ENCODE measurements around the gene THAP9. TPM values are rescaled to one million over a fixed set of nuclear protein-coding genes. Genes with fewer than 3 reads are reported as not detected.
A peak's percentile ranks its signal among the peaks of the same experiment; 100 is the strongest.
"Not testable (repeated sequence)": the region's sequence is repeated elsewhere in the genome, so short reads cannot be mapped to it uniquely, and the experiment has no call there.

The THAP9 gene
- total and polyA plus RNA-seq, 9 donors: 5.4 to 12.8 (median 6.4) TPM

DNA sequence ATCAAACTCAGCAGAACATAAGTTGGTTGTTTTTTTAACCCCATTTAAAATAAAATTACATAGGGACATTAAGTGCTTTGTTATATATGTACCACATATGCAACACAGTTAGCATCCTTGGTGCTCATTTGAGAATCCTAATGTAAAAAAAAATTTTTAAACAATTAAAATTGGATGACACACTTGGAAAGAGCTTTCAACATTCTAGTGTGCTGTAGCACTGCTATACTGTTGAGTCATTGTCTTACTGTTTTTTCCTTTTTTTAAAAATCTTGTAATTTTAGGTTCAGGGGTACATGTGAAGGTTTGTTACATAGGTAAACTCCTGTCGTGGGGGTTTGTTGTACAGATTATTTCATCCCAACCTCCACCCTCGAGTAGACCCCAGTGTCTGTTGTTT lies 12.8 kb downstream of the THAP9 start:
- Histone ChIP-seq H3K27ac (ENCODE audit: low read length) (no peak overlapping the region), H3K4me1 (ENCODE audit: control insufficient read depth, insufficient read depth, low read length) (no peaks in the 10 kb centered on the region), H3K4me3 (ENCODE audit: low read length) (no peak overlapping the region), H3K36me3 (ENCODE audit: control insufficient read depth, insufficient read depth, low read length) (peaks cover 16% of the 10 kb centered on the region), H3K27me3 (ENCODE audit: control insufficient read depth, insufficient read depth, low read length) (no peaks in the 10 kb centered on the region), H3K9me3 (replicated peaks; ENCODE audit: control insufficient read depth, low read depth, low read length) (no peaks in the 10 kb centered on the region)
- WGBS (ENCODE audit: insufficient coverage): no CpG with 5 or more reads among the region's 2 CpGs
- no peak for DNase-seq

DNA sequence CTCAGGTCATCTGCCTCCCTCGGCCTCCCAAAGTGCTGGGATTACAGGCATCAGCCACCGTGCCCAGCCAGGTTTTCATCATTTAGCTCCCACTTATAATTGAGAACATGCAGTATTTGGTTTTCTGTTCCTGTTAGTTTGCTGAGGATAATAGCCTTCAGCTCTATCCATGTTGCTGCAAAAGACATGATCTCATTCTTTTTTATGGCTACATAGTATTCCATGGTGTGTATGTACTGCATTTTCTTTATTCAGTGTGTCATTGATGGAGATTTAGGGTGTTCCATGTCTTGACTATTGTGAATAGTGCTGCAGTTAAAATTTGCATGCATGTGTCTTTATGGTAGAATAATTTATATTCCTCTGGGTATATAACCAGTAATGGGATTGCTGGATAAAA lies 13.4 kb downstream of the THAP9 start:
- not testable (repeated sequence) for H3K9me3 ChIP-seq (replicated peaks; ENCODE audit: control insufficient read depth, low read depth, low read length); H3K4me3 ChIP-seq (ENCODE audit: low read length); H3K27me3 ChIP-seq (ENCODE audit: control insufficient read depth, insufficient read depth, low read length); H3K4me1 ChIP-seq (ENCODE audit: control insufficient read depth, insufficient read depth, low read length); DNase-seq; H3K27ac ChIP-seq (ENCODE audit: low read length)
- H3K36me3 ChIP-seq (ENCODE audit: control insufficient read depth, insufficient read depth, low read length): peaks cover 10% of the 10 kb centered on the region
- no CpG with 5 or more reads among the region's 2 CpGs for WGBS (ENCODE audit: insufficient coverage)

- Histone ChIP-seq H3K9me3 (replicated peaks; ENCODE audit: control insufficient read depth, low read depth, low read length) (no peaks in the 10 kb centered on the region), H3K4me1 (ENCODE audit: control insufficient read depth, insufficient read depth, low read length) (no peaks in the 10 kb centered on the region), H3K27me3 (ENCODE audit: control insufficient read depth, insufficient read depth, low read length) (no peaks in the 10 kb centered on the region), H3K4me3 (ENCODE audit: low read length) (no peak overlapping the region), H3K36me3 (ENCODE audit: control insufficient read depth, insufficient read depth, low read length) (peaks cover 6% of the 10 kb centered on the region), H3K27ac (ENCODE audit: low read length) (no peak overlapping the region)
- WGBS (ENCODE audit: insufficient coverage): 89% methylated on average over 6 of the region's 7 CpGs
- no peak for DNase-seq
Observed at GRCh38 chr4:82918091-82918490, 17.6 kb downstream of the THAP9 start.

DNA sequence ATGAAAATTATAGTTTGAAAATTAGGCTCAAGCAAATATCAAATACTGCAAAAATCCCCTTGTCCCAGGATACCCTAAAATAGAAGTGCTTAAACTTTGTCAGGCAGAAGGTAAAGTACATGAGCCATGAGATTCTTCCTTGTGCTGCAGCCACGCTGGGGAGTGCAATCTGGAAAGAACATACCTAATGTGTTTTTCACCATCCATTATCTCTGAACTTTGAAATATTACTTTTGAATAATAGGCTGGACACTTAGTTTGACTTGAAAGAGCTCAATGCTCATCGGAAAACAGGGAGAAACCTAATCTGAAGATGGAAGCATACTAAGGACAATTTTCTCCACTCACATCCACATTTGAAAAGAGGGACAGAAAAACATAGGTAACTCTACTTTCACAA lies 18.9 kb downstream of the THAP9 start:
- Histone ChIP-seq H3K9me3 (replicated peaks; ENCODE audit: control insufficient read depth, low read depth, low read length) (no peaks in the 10 kb centered on the region), H3K4me3 (ENCODE audit: low read length) (no peak overlapping the region), H3K4me1 (ENCODE audit: control insufficient read depth, insufficient read depth, low read length) (no peaks in the 10 kb centered on the region), H3K27me3 (ENCODE audit: control insufficient read depth, insufficient read depth, low read length) (no peaks in the 10 kb centered on the region), H3K27ac (ENCODE audit: low read length) (no peak overlapping the region), H3K36me3 (ENCODE audit: control insufficient read depth, insufficient read depth, low read length) (peaks cover 6% of the 10 kb centered on the region)
- no peak for DNase-seq
- no CpG with 5 or more reads among the region's 2 CpGs for WGBS (ENCODE audit: insufficient coverage)

DNA sequence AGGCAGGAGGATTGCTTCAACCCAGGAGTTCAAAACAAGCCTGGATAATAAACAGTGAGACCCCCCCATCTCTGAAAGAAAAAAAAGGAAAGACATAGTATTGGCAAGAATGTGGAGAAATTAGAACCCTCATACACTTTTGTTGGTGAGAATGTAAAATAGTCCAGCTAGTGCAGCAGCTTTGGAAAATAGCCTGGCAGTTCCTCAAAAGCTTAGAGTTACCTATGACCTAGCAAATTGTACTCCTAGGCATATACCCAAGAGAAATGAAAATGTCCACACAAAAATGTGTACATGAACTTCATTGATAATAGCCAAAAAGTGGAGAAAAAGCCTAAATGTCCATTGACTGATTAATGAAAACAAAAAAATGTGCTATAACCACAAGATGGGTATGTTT lies 21.3 kb downstream of the THAP9 start:
- no peak overlapping the region for H3K4me3 ChIP-seq (ENCODE audit: low read length)
- no peak overlapping the region for H3K27ac ChIP-seq (ENCODE audit: low read length)
- DNase-seq: no peak
- no peaks in the 10 kb centered on the region for H3K9me3 ChIP-seq (replicated peaks; ENCODE audit: control insufficient read depth, low read depth, low read length)
- peaks cover 5% of the 10 kb centered on the region for H3K36me3 ChIP-seq (ENCODE audit: control insufficient read depth, insufficient read depth, low read length)
- no peaks in the 10 kb centered on the region for H3K27me3 ChIP-seq (ENCODE audit: control insufficient read depth, insufficient read depth, low read length)
- no peaks in the 10 kb centered on the region for H3K4me1 ChIP-seq (ENCODE audit: control insufficient read depth, insufficient read depth, low read length)

DNA sequence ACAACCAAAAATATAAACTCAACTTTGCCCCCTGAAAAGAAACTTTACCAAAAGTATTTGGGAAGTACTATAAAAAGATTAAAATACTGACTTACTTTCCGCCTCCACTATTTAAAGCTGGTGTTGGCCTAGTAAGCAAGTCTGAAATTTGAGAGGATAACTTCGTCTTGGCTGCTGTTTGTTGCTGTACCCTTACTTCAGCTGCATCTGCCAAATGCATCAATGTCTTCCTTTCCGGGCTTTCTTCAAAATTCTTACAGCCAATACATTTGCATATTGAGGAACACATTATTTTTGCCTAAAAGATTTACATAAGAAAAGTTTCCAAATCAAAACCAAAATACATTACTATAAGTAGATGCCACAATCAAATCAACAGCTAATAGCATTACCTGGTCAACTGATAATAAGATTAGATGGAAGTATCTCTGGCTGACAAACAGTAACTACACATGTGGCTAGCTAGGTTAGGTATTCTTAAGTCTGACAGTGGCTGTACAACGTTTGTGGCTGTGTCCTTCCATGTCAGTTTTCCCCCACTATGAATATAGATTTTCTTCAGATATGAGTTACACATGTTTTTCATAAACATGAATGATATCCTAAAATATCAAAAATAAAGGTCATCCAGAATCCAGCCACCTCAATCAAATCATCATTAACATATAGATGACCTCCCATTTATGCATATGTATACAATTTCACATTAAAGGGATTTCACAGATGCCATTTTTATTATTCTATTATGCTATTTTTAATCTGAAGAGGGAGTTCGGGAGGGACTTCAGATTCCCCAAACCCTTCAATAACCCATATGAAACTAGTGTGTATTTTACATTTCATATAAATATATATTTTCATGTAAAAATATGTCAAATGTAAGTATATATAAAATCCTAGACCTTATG lies 30.6 kb downstream of the THAP9 start:
- peak; percentile 56 for DNase-seq
- Histone ChIP-seq H3K36me3 (ENCODE audit: control insufficient read depth, insufficient read depth, low read length) (peaks cover 8% of the 10 kb centered on the region), H3K4me1 (ENCODE audit: control insufficient read depth, insufficient read depth, low read length) (no peaks in the 10 kb centered on the region), H3K27me3 (ENCODE audit: control insufficient read depth, insufficient read depth, low read length) (no peaks in the 10 kb centered on the region), H3K4me3 (ENCODE audit: low read length) (no peak overlapping the region), H3K27ac (ENCODE audit: low read length) (no peak overlapping the region), H3K9me3 (replicated peaks; ENCODE audit: control insufficient read depth, low read depth, low read length) (no peaks in the 10 kb centered on the region)
- 29% methylated on average over 1 of the region's 5 CpGs for WGBS (ENCODE audit: insufficient coverage)

- Histone ChIP-seq H3K27ac (ENCODE audit: low read length) (no peak overlapping the region), H3K4me1 (ENCODE audit: control insufficient read depth, insufficient read depth, low read length) (no peaks in the 10 kb centered on the region), H3K4me3 (ENCODE audit: low read length) (no peak overlapping the region), H3K27me3 (ENCODE audit: control insufficient read depth, insufficient read depth, low read length) (no peaks in the 10 kb centered on the region), H3K36me3 (ENCODE audit: control insufficient read depth, insufficient read depth, low read length) (peaks cover 14% of the 10 kb centered on the region), H3K9me3 (replicated peaks; ENCODE audit: control insufficient read depth, low read depth, low read length) (no peaks in the 10 kb centered on the region)
- DNase-seq: no peak
Observed at GRCh38 chr4:82934441-82934840, 33.9 kb downstream of the THAP9 start.

- peaks cover 17% of the 10 kb centered on the region for H3K36me3 ChIP-seq (ENCODE audit: control insufficient read depth, insufficient read depth, low read length)
- DNase-seq: no peak
- no peak overlapping the region for H3K27ac ChIP-seq (ENCODE audit: low read length)
- H3K4me1 ChIP-seq (ENCODE audit: control insufficient read depth, insufficient read depth, low read length): no peaks in the 10 kb centered on the region
- no CpG with 5 or more reads among the region's 2 CpGs for WGBS (ENCODE audit: insufficient coverage)
- H3K9me3 ChIP-seq (replicated peaks; ENCODE audit: control insufficient read depth, low read depth, low read length): no peaks in the 10 kb centered on the region
- no peak overlapping the region for H3K4me3 ChIP-seq (ENCODE audit: low read length)
- H3K27me3 ChIP-seq (ENCODE audit: control insufficient read depth, insufficient read depth, low read length): no peaks in the 10 kb centered on the region
Observed at GRCh38 chr4:82939414-82939813, 38.9 kb downstream of the THAP9 start.

DNA sequence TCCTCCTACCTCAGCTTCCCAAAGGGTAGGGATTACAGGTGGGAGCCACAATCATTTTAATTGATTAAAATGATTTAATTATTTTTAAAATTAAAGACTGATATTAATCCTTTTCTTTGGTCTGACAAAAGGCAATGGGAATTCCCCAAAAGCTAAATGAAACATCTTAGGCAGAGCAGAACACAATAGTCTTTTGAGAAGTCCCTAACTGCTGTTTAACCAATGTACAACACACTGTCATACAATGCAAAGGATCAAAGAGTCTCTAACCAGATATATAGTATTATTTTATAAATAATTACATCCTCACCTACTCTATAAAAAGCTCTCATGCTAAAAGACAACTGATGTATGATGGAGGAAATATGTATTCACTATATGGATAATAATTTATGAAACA lies 47.0 kb downstream of the THAP9 start:
- H3K4me3 ChIP-seq (ENCODE audit: low read length): no peak overlapping the region
- H3K4me1 ChIP-seq (ENCODE audit: control insufficient read depth, insufficient read depth, low read length): no peaks in the 10 kb centered on the region
- H3K27me3 ChIP-seq (ENCODE audit: control insufficient read depth, insufficient read depth, low read length): no peaks in the 10 kb centered on the region
- peaks cover 3% of the 10 kb centered on the region for H3K36me3 ChIP-seq (ENCODE audit: control insufficient read depth, insufficient read depth, low read length)
- H3K9me3 ChIP-seq (replicated peaks; ENCODE audit: control insufficient read depth, low read depth, low read length): no peaks in the 10 kb centered on the region
- DNase-seq: no peak
- H3K27ac ChIP-seq (ENCODE audit: low read length): no peak overlapping the region

GRCh38 chr4:82948647-82949204 lies 48.2 kb downstream of the THAP9 start:
- no CpG with 5 or more reads among the region's 1 CpG for WGBS (ENCODE audit: insufficient coverage)
- Histone ChIP-seq H3K9me3 (replicated peaks; ENCODE audit: control insufficient read depth, low read depth, low read length) (no peaks in the 10 kb centered on the region), H3K4me1 (ENCODE audit: control insufficient read depth, insufficient read depth, low read length) (no peaks in the 10 kb centered on the region), H3K36me3 (ENCODE audit: control insufficient read depth, insufficient read depth, low read length) (peaks cover 3% of the 10 kb centered on the region), H3K27me3 (ENCODE audit: control insufficient read depth, insufficient read depth, low read length) (no peaks in the 10 kb centered on the region), H3K4me3 (ENCODE audit: low read length) (no peak overlapping the region), H3K27ac (ENCODE audit: low read length) (no peak overlapping the region)
- no peak for DNase-seq

Measured in muscle of leg (tissue), 11 donors.